CD4-positive, alpha-beta T cell treated with Interleukin-15 for 4 hours (primary cell): ENCODE measurements around the gene RNF126.
"Not testable (repeated sequence)": the region's sequence is repeated elsewhere in the genome, so short reads cannot be mapped to it uniquely, and the experiment has no call there.

ENCODE experiments used
- DNase-seq: peaks from one replicate; pipeline ENCODE4 v3.0.0-alpha.2; 2020; ENCODE audit warnings: low spot score

RNF126 gene

GRCh38 chr19:685454-685931 lies 22.5 kb upstream of the RNF126 start:
- DNase-seq: no peak

GRCh38 chr19:682678-683320 lies 19.8 kb upstream of the RNF126 start:
- no peak for DNase-seq

GRCh38 chr19:681029-682019 lies 18.3 kb upstream of the RNF126 start:
- no peak for DNase-seq

- DNase-seq: peak; percentile 99
Observed at GRCh38 chr19:680287-681028, 17.4 kb upstream of the RNF126 start.

- DNase-seq: no peak
Observed at GRCh38 chr19:679418-680286, 16.6 kb upstream of the RNF126 start.

GRCh38 chr19:678791-679388 lies 15.9 kb upstream of the RNF126 start:
- no peak for DNase-seq

- no peak for DNase-seq
Observed at GRCh38 chr19:677601-678436, 14.8 kb upstream of the RNF126 start.

GRCh38 chr19:677201-677600 lies 14.2 kb upstream of the RNF126 start:
- no peak for DNase-seq

- DNase-seq: no peak
Observed at GRCh38 chr19:676339-677105, 13.5 kb upstream of the RNF126 start, which contains the start of gene FSTL3. FSTL3 (plus strand) TSS chr19:676392; CDS start chr19:676424, 32 bp downstream.

- DNase-seq: no peak
Observed at GRCh38 chr19:676007-676338, 13.0 kb upstream of the RNF126 start.

GRCh38 chr19:674282-675151 lies 11.5 kb upstream of the RNF126 start:
- DNase-seq: no peak

GRCh38 chr19:670609-671075 lies 7.6 kb upstream of the RNF126 start:
- DNase-seq: no peak

- DNase-seq: not testable (repeated sequence)
Observed at GRCh38 chr19:668675-669434, 5.8 kb upstream of the RNF126 start.

- not testable (repeated sequence) for DNase-seq
Observed at GRCh38 chr19:666985-667573, 4.1 kb upstream of the RNF126 start.

GRCh38 chr19:664913-665443 lies 2.0 kb upstream of the RNF126 start:
- DNase-seq: peak; percentile 84

- no peak for DNase-seq
Observed at GRCh38 chr19:663682-664117, 686 bp upstream of the RNF126 start.
